GM20431 (cell line): Measurements from ENCODE around the gene CARD11.

Source experiments
- in situ Hi-C: fragments of 300-500 bp; cut with MseI, MboI; formaldehyde crosslinking; loops from one replicate; pipeline ENCODE4 v1.15.0; 2020; ENCODE audit warnings: low sequenced_read_pairs; ENCODE audit not compliant: unreplicated experiment

Gene CARD11

DNA sequence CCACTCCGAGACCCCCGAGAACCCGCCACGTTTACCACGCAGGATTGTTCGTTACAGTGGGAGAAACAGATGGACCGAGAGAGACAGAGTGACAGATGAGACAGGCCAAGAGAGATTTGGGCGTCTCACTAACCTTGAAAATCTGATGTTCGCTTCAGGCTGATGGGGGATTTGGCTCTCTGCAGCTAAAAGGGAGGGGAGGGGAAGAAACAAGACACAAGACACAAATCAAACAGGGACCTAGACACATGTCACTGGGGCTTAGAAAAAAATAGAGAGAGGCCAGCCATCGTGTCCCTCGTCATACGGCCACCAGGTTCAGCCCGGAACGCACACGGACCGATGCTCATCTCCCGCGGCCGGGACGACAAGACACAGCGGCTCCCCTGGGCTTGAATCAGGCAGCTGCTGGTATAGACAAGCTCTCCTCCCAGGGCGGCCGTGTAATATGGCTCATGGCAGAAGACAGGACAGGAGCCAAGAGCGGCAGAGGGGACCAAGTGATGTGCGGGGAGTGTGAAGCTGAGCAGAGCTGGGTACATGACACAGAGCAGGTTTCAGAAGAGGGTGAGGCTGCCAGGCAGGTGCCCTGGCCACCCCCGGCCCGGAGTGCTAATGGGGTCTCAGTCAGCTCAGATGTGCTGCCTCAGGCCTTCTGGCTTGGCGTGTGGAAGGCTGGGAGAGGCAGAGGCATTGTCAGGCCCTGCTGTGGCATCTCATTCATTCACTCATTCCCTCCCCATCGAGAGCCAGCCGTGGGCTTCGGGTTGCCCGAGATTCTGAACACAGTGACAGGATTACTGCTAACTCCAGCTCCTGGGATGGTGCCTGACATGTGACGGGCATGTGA, 111.0 kb downstream of the CARD11 start:
- in situ Hi-C loops, result no loop called here

DNA sequence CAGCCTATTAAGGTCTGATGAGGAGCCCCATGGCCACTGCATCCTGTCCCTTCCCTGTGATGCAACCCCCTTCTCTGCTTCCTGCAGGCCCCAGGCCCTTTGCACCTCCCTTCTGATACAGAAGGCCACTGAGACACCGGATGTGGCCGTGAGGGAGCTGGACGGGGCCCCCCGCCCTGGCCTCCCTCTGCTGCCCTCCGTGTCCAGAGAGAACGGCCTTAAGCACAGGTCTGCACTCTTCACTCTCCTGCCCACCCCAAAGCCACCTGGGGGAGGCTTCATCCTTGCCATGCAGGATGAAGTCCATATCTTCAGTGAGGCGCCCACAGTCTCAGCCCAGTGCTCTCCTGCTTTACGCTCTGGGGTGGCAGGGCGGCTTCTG, 112.6 kb downstream of the CARD11 start:
- in situ Hi-C loops, result no loop called here

DNA sequence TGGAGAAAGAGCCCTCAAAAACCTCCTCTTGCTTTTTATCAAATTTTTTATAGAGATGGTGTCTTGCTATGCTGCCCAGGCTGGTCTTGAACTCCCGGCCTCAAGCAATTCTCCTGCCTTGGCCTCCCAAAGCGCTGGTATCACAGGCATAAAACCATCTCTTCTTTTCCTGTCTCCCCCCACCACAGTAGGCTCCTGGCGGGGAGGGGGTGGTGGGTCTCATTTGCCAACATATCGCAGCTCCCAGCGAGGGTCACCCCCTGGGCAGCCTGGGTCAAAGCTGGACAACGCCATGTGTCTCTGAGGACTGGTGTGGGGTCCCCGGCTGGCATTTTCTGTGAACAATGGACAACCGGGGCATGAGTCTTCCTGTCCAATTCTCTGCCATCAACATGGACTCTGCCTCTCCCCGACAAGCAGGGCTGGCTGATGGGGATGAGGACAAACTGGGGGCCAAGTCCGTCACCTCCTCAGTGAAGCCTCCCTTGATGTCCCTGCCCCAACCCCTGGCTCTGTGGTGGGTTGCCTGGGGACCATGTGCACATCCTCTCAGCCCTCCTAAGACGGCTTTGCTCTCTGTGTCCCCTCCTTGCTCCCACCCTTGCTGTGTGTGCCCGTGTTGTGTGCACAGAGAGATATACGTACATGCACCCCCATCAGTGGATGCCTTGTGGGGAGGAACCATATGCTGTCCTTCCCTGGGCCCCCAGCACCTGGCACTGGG, 113.2 kb downstream of the CARD11 start:
- in situ Hi-C loops, result no loop called here

DNA sequence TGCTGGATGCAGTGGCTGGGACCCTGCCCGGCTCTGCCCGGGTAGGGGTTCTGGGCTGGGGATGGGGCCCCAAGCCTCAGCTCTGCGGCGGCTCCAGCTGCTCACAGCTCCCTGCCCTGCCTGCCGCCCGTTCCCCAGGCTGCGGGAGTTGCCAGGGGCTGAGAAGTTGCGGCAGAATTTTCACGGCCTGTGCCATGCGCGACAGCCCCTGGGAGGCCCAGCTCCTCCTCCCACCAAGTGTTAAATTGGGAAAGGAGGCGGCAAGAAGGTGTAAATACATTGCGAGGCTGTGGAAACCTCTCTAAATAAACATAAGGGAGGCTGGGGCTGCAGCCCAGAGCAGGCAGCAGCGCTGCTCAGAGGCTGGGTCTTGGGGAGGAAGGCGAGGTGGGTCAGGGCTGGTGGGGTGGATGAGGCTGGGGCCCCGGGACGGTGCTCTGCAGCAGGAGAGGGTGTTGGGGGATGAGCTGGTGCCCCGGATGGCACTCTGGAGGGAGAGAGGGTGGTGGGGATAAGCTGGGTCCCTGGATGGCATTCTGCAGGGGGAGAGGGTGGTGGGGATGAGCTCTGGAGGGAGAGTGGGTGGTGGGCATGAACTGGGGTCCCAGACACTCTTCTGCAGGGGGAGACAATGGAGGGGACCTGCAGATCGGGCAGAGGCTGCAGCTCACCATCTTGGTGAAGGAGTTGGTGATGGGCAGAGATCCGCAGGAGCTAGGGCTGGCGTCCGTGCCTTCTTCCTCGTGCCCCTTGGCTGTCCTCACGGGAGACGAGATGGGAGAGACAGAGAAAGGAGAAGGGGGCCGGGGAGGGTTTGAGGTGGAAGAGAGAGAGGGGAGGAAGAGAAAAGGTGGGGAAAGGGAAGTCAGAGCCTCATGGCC, 114.1 kb downstream of the CARD11 start:
- in situ Hi-C loops, result no loop called here

DNA sequence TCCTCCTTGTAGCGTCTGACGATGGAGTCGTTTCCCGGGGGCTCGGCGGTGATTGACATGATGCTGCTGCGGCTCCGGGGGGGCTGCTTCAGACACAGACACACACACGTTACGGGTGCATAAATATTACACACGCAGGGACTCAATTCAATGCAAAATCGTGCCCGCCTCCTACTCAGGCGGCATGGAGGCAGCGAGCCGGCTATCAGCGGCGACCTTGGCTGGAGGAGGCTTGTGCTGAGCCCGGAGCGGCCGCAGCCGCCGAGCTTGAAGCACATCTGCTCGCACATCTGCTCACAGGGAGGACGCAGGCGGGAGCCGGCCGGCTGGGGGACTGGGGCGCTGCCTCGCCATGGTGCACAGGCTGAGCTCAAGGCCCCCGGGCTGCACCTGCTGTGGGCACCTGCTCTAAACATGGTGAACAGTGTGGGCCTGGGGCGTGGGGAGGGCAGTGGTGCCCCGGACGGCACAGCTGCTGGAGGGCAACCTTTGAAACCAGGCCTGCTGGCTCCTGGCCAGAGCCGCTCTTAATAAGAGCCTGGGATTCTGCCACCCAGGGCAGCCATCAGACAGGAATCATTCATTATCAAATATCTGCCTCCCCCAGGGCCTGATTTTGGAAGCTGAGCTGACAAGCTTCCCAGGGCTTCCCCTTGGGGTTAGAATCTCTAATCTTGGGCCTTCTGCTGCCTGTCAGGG, 114.9 kb downstream of the CARD11 start:
- in situ Hi-C loops, result no loop called here

DNA sequence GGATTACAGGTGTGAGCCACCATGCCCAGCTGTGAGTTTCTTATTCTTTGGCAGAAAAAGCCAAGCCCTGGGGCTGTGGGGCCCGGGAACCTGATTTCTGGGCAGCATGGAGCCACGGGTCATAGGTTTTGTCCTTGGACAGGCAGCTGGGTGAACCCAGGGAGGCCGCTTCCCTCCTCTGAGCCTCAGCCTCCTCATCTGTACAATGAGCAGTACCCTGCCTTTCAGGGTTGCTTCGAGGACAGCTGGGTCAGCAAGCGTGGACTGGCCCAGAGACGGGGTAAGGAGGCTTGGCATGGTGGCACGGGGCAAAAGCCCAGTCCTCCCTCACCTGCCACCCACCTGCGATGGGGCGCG, 115.4 kb downstream of the CARD11 start:
- in situ Hi-C loops, result no loop called here

DNA sequence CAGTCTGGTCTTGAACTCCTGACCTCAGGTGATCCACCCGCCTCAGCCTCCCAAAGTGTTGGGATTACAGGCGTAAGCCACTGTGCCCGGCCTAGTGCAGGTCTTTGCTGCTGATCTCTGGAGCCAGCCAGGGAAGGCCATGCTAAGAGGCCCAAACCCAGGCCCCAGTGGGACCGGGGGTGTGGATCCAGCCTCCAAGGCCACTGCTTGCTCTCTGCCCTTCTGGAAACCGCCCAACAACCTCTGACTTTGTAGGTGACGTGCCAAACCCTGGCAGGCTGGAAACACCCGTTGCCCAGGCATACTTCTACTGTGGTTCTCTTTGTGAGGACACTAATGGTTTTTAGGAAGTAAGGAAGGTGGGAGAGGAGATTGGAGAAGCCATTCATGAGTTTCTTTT, 116.1 kb downstream of the CARD11 start:
- in situ Hi-C loops, result no loop called here

DNA sequence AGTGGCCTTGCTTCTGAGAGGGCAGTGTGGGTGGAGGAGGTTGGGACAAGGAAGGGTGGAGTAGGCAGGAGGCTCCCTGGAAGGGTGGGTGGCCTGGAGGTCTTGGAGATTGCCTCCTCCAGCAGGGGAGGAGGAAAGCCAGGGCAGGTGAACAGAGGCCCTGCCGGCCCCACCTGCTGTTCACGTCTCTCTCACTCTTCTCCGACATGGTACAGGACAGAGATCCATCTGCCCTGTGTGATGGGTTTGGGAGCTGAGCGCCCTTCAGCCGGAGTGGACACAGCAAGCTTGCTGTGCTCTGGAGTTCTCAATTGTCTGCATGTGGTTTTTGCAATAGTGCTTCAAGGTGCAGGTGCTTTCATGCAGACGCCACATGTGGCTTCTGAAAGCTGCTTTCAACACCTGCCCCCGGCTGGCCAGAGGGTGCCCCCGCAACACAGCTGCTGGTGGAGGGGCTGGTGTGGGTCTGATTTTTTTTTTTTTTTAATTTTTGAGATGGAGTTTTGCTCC, 116.7 kb downstream of the CARD11 start:
- in situ Hi-C loops, result no loop called here

DNA sequence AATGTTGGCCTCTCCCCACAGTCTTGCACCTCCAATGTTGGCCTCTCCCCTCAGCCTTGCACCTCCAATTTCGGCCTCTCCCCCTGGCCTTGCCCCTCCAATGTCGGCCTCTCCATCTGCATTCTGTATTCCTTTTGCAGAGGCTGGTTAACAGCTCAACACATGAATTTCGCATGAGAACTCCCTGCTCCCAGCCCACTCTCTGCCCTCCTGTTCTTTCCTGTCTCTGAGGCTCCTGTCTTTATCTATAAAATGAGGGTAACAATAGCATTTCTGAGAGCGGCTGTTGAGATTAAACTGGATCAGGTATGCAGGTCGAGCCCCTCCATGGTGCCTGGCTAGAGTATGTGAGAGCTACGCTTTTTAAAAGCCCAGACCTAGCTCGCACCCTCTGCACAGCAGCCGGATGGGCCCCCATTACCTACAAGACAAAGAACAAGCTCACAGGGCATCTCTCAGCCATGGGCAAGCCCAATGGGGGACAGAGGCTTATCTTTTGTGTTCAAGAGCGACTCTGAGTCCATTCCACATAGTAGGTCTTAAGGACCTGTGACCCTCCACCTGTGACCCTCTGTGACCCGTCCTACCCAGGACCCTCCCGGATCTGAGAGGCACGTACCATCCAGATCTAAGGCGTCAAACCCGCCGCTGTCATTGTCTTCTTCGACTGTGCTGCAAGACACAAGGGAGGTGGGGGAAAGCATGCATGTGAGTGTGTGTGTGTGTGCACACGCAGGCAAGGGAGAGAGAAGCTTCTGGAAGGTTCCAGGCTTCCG, 117.4 kb downstream of the CARD11 start:
- in situ Hi-C loops, result no loop called here

DNA sequence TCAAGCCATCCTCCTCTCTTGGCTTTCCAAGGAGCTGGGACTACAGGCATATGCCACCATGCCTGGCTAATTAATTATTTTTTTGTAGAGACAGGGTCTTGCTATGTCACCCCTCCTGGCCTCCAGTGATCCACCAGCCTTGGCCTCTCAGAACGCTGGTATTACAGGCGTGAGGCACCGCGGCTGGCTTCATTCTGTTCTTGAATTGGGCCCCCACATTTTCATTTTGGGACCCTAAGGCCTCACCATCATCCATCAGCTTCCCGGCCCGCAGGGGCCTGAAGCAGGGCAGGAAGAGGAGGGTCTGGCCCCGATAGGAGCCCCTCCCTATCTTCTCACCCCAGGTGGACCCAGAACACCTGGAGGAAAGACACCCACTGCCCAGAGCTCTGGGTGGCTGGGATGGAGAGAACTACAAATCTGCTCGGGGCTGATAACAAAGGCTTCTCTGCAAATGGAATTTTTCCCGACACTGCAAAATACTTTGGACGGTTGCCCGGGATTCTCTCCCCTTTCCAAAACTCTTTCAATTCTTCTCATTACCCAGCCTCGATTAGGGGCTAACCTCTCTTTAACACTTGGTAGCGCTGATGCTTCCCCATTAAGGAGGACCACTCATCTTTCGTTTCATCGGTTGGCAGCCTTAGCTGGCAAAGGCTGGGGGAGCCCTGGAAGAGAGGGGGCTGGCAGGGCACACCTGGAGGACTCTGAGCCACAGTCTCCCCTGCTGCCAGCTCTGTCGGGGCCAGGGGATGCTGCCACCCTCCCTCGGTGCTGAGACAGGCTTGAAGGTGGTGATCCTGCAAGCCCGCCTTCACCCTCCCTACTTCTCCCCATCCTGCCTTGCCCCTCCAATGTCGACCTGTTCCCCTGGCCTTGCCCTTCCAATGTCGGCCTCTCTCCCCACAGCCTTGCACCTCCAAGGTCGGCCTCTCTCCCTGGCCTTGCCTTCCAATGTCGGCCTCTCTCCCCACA, 118.5 kb downstream of the CARD11 start:
- in situ Hi-C loops, result no loop called here

DNA sequence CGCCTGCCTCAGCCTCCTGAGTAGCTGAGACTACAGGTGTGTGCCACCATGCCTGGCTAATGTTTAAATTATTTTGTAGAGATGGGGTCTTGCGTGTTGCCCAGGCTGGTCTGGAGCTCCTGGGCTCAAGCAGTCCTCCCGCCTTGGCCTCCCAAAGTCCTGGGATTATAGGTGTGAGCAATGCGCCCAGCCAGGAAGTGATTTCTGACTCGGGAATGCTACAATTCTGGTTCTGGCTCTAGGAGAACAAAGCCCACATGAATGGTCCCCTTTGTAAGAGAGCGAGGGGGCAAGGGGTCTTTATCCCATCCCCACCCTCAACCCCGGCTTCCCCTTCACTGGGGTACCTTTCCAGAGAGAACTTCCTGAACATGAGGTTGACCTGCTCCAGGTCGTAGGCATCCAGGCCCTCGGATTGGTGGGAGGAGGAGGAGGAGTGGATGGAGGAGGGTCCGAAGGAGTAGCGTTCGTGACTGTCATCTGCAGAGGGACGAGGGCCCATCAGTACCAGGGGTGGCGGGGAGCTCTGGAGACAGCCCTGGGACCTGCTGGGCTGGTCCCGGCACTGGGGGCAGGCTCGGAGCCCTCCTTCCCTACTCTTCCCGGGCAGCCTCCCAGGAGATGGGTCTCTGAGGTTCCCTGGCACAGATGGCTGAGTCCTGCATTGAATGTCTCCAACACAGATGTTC, 119.6 kb downstream of the CARD11 start:
- in situ Hi-C loops, result no loop called here

DNA sequence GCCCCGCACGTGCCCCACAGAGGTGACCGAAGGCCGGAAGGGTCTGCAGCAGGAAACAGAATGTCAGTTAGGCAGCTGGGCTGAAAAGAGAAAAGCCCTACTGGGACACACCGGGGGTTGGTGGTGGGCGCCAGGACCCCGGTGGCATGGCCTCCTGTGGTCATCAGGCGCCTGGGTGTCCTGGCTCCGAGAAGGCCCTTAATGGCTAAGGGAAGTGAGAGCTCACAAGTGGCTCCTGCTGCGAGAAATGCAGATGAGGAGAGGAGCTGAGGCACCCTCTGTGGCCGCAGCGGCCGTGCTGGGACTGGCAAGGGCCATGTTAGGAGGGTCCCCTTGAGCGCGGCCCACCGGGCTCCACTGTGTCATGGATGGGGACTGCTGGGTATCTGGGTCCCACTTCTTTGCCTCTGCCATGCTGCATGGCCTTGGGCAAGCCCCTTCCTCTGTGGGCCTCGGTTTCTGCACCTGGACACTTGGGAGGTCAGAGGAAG, 120.3 kb downstream of the CARD11 start:
- in situ Hi-C loops, result no loop called here

DNA sequence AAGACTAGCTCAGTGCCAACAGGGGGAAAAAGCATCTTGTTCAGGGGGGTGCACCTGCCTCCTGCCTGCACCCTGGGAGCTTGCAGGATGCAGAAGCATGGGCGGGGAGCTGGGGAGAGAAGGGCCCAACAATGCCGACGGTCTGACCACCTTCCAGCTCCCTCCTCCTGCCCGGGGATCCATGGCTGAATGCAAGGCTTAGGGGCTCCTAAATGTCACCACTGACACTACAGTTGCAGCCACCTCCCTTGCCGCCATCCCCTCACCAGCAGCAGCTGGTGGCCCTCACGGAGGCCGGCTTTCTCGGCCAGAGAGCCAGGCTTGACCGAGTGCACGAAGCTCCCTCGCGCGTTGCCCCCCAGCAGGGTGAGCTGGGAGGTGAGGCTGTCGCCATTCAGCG, 120.8 kb downstream of the CARD11 start:
- in situ Hi-C loops, result no loop called here

DNA sequence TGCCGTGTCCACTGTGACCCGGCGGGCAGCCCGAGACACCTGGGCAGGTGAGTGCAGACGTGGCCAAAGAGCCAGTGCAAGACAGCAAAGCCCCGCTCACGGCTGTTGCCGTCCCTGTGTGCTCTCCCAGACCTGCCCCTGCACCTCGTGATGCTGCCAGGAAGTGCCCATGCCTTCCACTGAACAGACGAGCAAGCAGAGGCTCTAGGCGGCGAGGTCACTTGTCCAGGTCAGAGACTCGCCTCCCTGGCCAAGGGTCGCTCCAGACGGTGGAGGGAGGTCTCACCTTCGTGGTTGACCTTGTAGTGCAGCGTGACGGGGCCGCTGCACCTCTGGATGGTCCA, 121.3 kb downstream of the CARD11 start:
- in situ Hi-C loops, result no loop called here

DNA sequence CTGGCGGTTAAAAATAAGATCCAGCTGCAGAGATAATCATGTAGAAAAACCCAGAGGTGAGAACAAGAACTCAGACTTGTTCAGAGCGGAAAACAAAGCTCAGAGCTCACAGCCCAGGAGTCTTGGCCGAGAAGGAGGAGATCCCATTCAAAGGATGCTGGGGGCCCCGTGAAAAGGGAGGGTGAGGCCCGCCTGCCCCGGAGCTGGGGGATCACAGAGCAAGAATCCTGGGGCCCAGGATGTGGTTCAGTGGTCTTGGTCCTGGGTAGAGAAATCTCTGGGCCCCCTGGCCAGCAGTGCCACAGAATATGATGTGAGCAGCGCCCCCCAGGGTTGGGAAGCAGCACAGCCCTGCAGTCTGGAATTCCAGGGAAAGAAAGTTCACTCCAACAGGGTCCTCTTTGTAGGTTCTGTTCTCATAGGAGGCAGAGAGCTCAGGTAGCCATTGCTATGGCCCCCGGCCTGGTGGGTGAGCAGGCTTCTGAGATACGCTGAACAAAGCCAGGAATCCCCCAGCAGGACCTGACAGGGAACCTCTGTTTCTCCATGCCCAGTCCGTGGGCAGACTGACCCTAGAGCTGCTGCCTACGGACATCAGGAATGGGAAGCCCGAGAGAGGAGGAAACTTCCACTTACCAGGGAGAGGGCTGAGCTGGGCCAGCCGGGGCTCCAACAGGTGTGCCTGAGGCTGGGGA, 121.9 kb downstream of the CARD11 start:
- in situ Hi-C loops, result no loop called here

DNA sequence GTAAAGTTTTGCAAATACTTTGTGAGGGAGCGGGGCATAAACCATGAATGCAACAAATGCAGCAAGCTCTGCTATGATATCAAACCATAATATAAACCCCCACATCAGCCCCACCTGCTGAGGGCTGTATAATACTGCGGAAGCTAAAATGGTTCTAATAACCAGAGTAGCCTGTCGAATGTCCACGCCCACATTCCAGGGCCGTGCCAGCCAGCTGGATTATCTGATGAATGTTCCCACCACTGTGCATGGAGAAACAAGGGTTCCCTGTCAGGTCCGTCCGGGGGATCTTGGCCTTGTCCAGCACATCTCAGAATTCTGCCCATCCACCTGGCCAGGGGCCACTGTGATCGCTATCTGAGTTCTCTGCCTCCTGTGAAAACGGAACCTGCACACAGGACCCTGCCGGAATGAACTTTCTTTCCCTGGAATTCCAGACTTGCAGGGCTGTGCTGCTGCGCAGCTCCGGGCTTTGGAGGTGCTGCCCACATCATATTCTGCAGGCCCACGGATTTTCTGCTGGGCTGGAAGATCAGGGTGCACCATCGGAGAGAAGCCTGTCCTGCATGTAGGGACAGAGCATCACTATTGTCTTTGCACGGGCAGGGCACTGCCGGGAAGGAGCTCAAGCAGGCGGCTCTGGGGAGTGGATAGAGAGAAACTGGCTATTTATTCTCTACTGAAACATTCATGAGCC, 122.6 kb downstream of the CARD11 start:
- in situ Hi-C loops, result no loop called here
